Pons (tissue), 1 donor: ENCODE data around the gene ME1.
"Not testable (repeated sequence)": the region's sequence is repeated elsewhere in the genome, so short reads cannot be mapped to it uniquely, and the experiment has no call there.

Experiments
- DNase-seq: peaks from one replicate; pipeline ENCODE4 v3.0.0-alpha.2; 2016; ENCODE audit warnings: low spot score

ME1 gene

DNA sequence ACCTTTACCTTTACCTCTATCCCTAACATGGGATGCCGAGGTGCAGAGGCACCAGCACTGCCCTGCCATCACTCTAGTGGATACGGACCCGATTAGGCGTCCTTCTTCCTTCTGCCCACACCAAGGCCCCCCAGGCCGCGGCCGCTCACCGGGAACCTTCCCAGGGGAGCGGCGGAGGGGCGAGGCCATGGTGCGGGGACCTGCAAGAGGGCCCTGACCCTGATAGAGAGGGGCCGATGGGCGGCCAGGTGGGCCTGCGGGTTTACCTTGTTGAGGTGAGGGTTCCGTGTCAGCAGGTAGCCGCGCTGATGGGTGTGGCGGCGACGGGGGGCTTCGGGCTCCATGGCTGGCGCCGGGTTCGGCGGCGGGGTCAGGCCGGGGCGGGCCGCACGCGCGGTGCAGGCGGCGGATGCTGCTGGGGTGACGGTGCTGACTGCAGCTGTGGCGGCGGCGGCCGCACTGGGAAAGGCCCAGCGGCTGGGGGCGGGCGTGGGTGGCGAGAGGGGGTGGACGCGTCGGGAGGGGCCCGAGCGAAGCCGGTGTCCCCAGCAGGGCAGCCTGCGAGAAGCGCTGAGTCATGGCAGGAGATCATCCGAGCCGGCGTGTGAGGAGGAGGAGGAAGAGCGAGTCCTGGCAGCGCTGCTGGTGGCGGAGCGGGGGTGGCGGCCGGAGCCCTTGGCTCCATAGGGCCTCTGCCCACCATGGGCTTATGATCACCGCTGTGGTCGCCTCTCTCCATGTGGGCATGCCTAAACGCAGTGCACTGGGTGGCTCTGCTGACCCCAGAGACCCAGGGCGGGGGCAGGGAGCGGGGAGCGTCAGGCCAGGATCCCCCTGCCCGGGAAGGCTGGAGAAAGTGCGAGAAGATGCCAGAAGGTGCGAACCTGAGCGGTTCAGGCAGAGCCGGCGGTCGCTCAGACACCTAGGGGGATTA, at the start of gene ME1:
Gene ME1 (minus strand): TSS at position 441 of the 934 bp plus-strand sequence. CDS start 97 bp downstream, at position 344.
- DNase-seq, result peak; percentile 70

DNA sequence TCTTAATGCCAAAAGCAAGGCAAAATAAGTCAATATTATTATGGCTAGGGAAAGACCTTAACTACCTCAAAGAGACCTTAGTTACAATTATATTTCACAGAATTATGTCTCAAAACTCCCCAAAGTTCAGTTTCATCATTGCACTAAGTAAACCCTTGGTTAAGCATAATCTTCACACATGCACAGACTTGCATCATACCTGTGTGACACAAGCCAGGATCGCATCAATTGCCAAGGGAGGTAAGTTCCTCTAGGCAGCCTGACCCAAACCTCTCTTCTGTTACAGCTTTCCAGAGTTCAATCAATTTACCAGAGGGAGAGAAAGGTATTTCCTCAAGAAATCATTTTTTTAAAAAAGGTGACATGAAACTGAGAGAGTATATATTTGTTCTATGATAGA, 49.6 kb upstream of the ME1 start:
- DNase-seq, result no peak

DNA sequence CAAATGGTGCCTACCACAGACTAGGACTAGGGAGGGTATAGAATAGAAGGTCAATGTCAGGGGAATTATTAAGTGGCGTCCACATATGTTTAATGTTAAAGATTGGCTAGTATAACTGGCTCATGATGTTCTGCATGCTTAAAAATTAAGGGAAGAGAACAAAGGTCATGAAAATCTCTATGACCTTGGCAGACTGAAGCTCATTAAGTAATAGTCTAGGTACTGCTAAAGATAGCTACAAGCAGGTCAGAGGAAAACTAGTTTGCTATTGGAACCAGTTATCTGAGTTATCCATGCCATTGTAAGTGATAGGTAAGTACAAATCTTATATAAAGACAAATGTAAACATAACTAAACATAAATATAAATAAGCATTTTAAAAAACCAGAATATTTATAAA, 48.5 kb upstream of the ME1 start:
- no peak for DNase-seq

- DNase-seq, result no peak
These were observed 46.1 kb upstream of the ME1 start for GRCh38 chr6:83476971-83477370.

- DNase-seq, result no peak
These were observed 43.5 kb upstream of the ME1 start for GRCh38 chr6:83474309-83474708.

DNA sequence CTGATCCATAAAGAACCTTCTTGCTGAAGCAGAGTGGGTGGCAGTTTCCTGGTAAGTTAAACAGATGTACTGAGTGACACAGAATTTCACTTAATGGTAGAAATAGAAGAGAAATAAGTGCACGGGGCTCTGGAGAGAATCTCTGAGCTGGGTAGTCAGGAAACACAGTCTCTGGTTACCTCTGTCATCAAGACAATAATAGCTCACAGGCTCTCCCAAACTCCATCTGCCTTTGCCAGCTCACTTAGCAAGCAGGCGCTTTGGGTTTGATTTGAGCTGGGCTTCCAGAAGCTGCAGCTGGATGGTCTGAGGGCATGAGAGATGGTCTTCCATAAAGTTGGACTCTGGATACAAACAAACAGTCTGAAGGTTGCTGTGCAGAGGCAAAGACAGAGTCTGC, 41.9 kb upstream of the ME1 start:
- DNase-seq, result no peak

- DNase-seq, result no peak
These were observed 39.7 kb upstream of the ME1 start for GRCh38 chr6:83470587-83470986.

- peak; percentile 6 for DNase-seq
These were observed 39.1 kb upstream of the ME1 start for GRCh38 chr6:83470001-83470400.

- DNase-seq, result peak; percentile 87
These were observed 36.8 kb upstream of the ME1 start for GRCh38 chr6:83467620-83468036.

DNA sequence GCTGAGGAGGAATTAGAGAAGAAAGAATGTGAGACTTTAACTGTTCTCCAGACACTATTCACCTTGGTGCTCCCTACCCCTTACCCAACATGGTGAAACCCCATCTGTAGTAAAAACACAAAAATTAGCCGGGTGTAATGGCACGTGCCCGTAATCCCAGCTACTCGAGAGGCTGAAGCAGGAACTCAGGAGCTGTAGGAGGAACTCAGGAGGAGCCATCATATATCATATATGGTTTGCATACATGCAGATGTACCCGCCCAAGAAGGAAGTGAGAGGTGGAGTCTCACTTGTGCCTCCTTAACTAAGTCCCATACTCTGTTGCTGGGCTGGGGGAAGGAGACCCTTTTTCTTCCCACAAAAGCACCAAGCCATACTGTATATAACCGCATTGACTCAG, 35.5 kb upstream of the ME1 start:
- DNase-seq, result no peak

DNA sequence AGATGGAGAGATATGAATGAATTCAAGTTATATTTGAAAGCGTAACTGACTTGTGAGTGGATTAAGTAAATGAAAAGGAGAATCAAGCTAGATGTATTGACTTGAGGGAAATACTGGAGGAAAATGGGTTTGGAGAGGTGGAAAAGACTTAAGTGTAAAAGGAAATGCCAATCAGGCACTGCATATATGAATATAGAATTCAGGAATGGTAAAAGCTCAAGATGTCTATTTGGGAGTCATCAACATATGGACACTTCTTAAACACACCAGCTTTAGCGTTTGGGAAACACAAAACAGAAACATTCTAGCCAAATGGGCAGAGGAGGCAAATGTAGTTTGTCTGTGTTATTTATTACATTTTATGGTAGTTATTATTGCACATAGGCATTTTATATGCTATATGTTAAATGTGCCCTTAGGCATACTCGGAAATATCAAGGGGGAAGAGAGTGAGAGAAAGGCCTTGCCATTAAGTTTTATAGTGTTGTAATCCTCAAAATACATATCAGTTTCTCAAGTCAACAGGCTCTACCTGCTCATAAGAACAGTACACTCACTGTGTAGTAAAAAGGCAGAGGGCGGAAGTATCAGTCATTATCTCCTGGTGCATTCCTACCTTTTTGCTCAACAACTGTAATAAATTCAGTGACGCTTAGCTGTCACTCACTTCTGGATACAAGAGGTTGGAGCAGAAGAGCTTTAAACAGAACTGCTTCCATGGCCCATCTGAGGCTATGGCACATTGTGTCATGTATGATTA, 33.7 kb upstream of the ME1 start:
- DNase-seq, result no peak

- no peak for DNase-seq
These were observed 33.0 kb upstream of the ME1 start for GRCh38 chr6:83463886-83464285.

GRCh38 chr6:83462524-83462923, 31.7 kb upstream of the ME1 start:
- DNase-seq, result no peak

GRCh38 chr6:83461438-83461837, 30.6 kb upstream of the ME1 start:
- DNase-seq, result no peak

GRCh38 chr6:83459663-83460062, 28.8 kb upstream of the ME1 start:
- no peak for DNase-seq

DNA sequence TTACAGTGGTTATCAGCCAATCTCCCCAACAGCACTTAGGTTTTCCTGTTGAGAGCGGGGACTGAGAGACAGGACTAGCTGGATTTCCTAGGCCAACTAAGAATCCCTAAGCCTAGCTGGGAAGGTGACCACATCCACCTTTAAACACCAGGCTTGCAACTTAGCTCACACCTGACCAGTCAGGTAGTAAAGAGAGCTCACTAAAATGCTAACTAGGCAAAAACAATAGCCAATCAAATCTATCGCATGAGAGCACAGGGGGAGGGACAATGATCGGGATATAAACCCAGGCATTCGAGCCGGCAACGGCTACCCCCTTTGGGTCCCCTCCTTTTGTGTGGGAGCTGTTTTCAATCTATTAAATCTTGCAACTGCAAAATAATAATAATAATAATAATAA, 19.2 kb upstream of the ME1 start:
- DNase-seq, result not testable (repeated sequence)

- not testable (repeated sequence) for DNase-seq
These were observed 13.3 kb upstream of the ME1 start for GRCh38 chr6:83444086-83444699.

DNA sequence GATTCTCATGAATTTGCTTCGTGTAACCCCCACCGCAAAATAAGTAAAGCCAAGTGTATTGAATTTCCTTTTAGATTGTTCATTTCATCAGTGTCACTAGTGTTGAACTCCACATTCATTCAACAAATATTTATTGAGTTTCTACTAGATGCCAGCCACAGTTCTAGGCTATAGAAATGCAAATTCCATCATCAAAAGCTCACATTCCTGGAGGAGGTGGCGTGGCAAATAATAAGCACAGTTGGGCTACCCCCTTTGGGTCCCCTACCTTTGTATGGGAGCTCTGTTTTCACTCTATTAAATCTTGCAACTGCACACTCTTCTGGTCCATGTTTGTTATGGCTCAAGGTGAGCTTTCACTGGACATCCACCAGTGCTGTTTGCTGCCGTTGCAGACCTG, 12.7 kb upstream of the ME1 start:
- DNase-seq, result no peak

GRCh38 chr6:83442752-83443151, 11.9 kb upstream of the ME1 start:
- DNase-seq, result no peak

DNA sequence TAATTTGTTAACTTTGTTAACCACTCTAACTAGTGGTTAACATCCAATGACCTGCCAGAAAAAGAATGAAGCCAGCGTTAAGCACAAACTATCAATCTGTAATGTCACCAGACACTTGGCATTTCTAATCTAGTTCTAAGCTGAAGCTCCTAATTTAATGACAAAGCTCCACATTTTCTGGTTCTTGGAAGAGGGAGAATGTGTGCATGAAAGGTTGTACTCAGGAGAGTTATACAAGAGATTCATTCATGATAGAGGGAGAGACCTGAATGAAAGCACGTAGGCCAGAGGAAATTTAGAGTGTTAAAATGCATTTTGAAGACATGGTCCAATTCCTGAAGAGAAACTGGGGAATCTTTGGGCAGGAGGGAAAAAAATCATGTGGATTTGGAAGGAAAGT, 8.3 kb upstream of the ME1 start:
- DNase-seq, result no peak

DNA sequence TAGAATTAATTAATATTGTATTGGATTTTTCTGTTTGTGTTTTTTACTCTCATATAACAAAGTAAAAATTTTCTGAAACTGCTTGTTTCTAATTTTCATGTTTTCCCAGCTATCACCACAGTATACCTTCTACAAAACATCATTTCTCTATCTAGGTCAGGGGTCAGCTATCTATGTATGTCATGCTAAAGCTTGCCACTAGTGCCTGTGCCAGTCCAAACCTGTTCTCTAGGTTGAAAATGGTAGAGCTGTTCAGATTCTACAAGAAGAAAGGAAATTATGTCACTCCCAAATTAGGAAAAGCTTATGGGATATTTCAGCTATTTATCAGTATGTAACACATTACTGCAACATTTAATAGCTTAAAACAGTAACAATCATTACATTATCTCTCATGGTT, 5.8 kb upstream of the ME1 start:
- DNase-seq, result no peak

DNA sequence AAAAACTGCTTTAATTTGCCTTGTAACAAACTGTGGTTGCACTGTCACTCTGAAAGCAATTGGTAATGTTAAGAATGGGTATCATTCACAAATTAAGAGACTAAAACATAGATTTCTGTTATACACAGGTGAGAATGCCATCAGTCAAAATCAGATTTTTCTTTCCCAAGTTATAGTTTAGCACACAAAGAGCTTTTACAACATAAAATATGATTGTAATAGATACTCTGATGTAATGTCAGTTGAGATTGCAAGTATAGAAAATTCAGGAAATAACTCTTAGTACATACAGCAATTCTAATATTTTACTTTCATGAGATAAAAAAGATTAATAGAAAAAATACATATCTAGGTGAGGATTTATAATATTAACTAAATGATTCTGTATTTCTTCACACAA, 2.3 kb upstream of the ME1 start:
- no peak for DNase-seq

DNA sequence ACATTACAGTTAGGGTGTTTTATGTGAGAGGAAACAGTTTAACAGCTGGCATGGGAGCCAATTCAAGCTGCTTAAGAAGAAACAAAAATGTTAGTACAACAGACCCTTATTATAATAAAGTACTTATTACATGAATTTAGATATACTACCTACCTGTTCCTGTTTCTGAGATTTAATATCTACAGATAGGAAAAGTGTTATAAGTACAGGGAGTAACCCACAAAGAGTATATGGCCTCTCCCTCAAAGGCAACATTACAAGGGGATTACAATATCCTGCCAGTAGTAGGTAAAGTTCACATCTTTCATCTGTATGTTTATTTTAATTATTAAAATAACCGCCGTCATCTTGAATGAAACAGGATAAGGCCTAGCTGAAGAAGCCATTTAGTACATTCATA, 1.8 kb upstream of the ME1 start:
- DNase-seq, result no peak
